Measurements from ENCODE around the gene TMEM44. TPM values are rescaled to one million over a fixed set of nuclear protein-coding genes. Genes with fewer than 3 reads are reported as not detected.

The TMEM44 gene, protein sequence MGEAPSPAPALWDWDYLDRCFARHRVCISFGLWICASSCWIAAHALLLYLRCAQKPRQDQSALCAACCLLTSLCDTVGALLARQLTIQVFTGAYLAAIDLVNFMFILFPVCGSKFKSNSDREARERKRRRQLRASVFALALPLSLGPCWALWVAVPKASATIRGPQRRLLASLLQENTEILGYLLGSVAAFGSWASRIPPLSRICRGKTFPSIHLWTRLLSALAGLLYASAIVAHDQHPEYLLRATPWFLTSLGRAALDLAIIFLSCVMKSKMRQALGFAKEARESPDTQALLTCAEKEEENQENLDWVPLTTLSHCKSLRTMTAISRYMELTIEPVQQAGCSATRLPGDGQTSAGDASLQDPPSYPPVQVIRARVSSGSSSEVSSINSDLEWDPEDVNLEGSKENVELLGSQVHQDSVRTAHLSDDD
- 14.0 and 16.8 TPM in 2 replicates for polyA plus RNA-seq (2011; rRNA removed)
- polyA minus RNA-seq (2011; rRNA and poly(A)+ RNA removed): 15.5 and 17.5 TPM in 2 replicates

DNA sequence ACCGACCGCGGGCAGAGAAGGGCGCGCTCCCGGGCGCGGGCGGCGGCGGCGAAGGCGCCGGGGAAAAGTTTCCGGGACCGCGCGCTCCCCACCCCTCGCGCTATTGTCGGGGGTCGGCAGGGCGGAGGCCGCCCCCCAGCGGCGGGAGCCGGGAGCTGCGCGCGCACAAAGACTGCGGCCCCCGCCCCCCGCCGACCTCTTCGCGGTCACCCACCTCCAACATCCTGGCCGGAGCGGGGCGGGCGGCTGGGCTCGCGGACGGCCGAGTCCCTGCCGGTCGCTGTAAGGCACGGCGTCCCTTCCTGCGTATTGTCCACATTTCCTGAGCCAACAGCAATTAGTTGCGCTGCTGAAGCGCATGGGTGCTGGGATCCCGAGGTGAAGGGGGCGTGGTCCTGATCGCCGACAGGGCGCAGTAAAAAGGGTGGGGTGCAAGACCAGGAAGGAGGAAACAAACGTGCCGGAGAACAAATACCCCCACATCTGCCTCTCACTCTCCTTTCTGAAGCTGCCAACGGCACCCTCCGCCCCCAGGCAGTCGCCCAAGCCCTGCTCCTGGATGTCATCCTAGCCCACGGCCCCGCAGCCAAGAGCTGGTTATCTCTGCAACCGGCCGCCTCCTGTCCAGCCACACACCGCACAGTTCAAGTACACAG, at the start of gene TMEM44:
TSS of gene TMEM44 (minus strand) at position 71 of the 656 bp plus-strand sequence. CDS start 204 bp downstream, outside the sequence.
- peak; percentile 26 for DNase-seq (ENCODE audit: low read depth, low spot score)
- H3K4me3 ChIP-seq (ENCODE audit: low read depth, low read length): peak within 1 kb of the TSS; percentile 68
- peaks cover 19% of the 10 kb centered on the region for H3K9me3 ChIP-seq (ENCODE audit: control insufficient read depth, insufficient read depth, low read length)
- ChIA-PET CTCF (interaction anchor here (0.5 to 2.1 kb wide), 23 partner anchors 9 to 544 kb away, joined by 3 to 26 read pairs (median 4); partner anchors contain the start of gene ATP13A3), POLR2A (interaction anchor here (1.4 kb wide), 1 partner anchor 19 kb away, joined by 3 read pairs; no protein-coding TSS in a partner anchor)
- no peaks in the 10 kb centered on the region for H3K27me3 ChIP-seq (ENCODE audit: control insufficient read depth, insufficient read depth, low read length)
- TF ChIP-seq, protein P1, sequence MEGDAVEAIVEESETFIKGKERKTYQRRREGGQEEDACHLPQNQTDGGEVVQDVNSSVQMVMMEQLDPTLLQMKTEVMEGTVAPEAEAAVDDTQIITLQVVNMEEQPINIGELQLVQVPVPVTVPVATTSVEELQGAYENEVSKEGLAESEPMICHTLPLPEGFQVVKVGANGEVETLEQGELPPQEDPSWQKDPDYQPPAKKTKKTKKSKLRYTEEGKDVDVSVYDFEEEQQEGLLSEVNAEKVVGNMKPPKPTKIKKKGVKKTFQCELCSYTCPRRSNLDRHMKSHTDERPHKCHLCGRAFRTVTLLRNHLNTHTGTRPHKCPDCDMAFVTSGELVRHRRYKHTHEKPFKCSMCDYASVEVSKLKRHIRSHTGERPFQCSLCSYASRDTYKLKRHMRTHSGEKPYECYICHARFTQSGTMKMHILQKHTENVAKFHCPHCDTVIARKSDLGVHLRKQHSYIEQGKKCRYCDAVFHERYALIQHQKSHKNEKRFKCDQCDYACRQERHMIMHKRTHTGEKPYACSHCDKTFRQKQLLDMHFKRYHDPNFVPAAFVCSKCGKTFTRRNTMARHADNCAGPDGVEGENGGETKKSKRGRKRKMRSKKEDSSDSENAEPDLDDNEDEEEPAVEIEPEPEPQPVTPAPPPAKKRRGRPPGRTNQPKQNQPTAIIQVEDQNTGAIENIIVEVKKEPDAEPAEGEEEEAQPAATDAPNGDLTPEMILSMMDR (IDR thresholded peaks at IDR 0.05; ENCODE audit: low read depth, low read length): peak; percentile 56
- peak within 1 kb of the TSS; percentile 62 for H3K27ac ChIP-seq (ENCODE audit: low read depth, low read length)

DNA sequence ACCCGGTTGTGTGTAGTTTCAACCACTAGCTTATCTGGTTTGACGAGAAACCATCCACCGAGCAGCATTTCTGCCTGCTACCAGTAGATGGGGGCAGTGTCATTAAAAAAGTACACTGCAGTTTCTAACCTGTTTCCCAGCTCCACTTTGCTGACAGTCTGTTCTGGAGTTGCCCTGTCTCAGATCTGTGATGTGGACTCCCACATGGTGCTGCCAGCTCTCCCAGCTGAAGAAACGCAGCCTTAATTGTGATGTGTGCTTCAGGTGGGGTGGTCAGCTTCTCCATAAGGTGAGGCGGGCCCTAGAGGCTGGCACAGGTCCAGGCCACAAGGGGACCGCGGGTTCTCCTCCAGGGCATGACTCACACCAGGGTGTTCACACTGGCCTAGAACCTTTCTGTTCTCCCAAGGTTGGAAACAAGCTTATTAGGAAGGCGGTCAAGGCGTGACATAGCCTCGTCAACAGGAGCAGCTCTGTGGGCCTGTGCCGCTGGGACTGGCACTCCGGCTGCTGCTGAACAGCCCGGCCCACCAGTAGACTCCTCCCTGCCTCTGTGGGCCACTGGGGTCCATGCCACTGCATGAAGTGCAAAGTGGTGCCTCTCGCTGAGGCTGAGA, 49.6 kb upstream of the TMEM44 start:
- H3K4me3 ChIP-seq (ENCODE audit: low read depth, low read length): no peak overlapping the region
- ChIA-PET POLR2A (interaction anchor here (0.8 to 1.6 kb wide), 6 partner anchors 9 to 588 kb away, joined by 3 to 7 read pairs (median 4); partner anchors contain the start of genes LSG1 and XXYLT1), CTCF (interaction anchor here (0.6 to 3.8 kb wide), 61 partner anchors 11 to 859 kb away, joined by 3 to 73 read pairs (median 5); partner anchors contain the start of genes LSG1 and XXYLT1)
- no peaks in the 10 kb centered on the region for H3K27me3 ChIP-seq (ENCODE audit: control insufficient read depth, insufficient read depth, low read length)
- H3K27ac ChIP-seq (ENCODE audit: low read depth, low read length): peak overlapping the region; percentile 31
- DNase-seq (ENCODE audit: low read depth, low spot score): peak; percentile 79
- H3K9me3 ChIP-seq (ENCODE audit: control insufficient read depth, insufficient read depth, low read length): no peaks in the 10 kb centered on the region; the same call in 1 of the 2 replicates
- TF ChIP-seq, protein P1 (IDR thresholded peaks at IDR 0.05; ENCODE audit: low read depth, low read length): peak; percentile 88

DNA sequence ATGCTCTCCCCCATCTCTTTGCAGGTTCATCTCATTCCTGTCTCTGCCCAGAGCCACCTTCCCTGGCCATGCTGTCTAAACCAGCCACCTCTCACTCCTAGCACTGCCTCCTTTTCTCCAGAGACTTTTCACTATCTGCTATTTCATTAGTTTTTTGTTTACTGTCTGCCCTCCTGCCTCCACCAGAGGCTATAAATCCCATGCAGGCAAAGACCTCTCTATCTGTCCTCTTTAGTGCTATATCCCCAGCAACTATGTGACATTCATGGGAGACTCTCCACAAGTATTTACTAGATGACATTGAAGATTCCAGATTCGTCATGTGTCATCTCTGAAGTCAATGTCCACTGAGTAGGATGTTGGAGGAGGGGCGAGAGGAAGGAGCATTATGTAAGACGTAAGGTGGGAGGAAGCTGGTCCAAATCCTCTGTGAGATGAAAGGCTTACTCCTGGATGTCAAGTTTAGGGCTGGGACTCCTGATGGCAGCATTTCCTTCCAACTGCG, 49.0 kb upstream of the TMEM44 start:
- Histone ChIP-seq H3K9me3 (ENCODE audit: control insufficient read depth, insufficient read depth, low read length) (no peaks in the 10 kb centered on the region; the same call in 1 of the 2 replicates), H3K27me3 (ENCODE audit: control insufficient read depth, insufficient read depth, low read length) (no peaks in the 10 kb centered on the region), H3K27ac (ENCODE audit: low read depth, low read length) (no peak overlapping the region), H3K4me3 (ENCODE audit: low read depth, low read length) (no peak overlapping the region)
- TF ChIP-seq, protein P1 (IDR thresholded peaks at IDR 0.05; ENCODE audit: low read depth, low read length): no peak
- POLR2A ChIA-PET: interaction anchor here (0.9 to 1.6 kb wide), 4 partner anchors 10 to 589 kb away, joined by 4 to 7 read pairs (median 6); partner anchors contain the start of genes LSG1 and XXYLT1
- CTCF ChIA-PET: interaction anchor here (0.6 to 3.8 kb wide), 58 partner anchors 10 to 860 kb away, joined by 3 to 73 read pairs (median 5); partner anchors contain the start of genes LSG1 and XXYLT1
- DNase-seq (ENCODE audit: low read depth, low spot score): no peak

DNA sequence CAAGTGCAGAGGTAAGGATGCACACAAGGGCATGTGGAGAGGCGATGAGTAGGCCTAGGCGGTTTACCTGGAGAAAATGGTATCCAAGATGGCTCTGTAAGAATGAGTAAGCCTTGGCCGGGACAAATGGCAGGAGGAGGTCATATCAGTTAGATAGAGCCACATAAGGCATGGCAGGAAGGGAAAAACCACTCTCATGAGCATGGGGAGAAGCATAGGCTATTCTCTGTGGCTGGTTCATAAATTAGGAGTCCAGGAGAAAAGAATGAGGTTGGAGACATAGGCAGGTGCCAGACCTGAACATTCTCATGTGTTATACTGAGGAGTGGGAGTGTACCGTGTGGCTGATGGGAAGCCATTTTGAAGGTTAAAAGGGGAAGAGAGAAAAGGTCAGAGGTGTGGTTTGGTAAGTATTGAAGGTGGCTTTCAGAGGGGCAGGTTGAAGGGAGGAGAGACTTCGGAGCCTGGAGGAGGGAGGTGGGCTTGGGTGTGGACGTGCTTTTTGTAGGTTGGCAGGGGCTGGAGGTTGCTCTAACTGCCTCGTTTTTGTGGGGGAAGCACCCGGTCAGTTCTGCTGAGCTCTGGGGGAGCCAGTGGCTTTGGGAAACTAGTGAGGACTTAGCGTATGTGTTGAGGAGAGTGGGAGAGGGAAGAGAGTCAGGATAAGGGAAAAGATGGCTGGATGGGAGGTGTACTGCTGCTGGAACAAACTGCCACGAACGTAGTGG, 47.8 kb upstream of the TMEM44 start:
- POLR2A ChIA-PET: no interaction called here

More for the DNA sequence above, 47.8 kb upstream of the TMEM44 start:
- TF ChIP-seq, protein P1 (IDR thresholded peaks at IDR 0.05; ENCODE audit: low read depth, low read length): no peak
- Histone ChIP-seq H3K27ac (ENCODE audit: low read depth, low read length) (no peak overlapping the region), H3K4me3 (ENCODE audit: low read depth, low read length) (no peak overlapping the region), H3K27me3 (ENCODE audit: control insufficient read depth, insufficient read depth, low read length) (no peaks in the 10 kb centered on the region), H3K9me3 (ENCODE audit: control insufficient read depth, insufficient read depth, low read length) (no peaks in the 10 kb centered on the region; the same call in 1 of the 2 replicates)
- CTCF ChIA-PET: interaction anchor here (0.6 to 2.9 kb wide), 4 partner anchors 9 to 589 kb away, joined by 3 to 73 read pairs (median 40); partner anchors contain the start of genes LSG1 and XXYLT1
- no peak for DNase-seq (ENCODE audit: low read depth, low spot score)
